Activated gamma-delta T cell treated with Interleukin-2 at 50 U/mL for 16 hours (primary cell): Measurements from ENCODE around the gene TTYH2.

ENCODE experiments used
- DNase-seq: peaks from one replicate; pipeline ENCODE4 v3.0.0-alpha.2; 2020

Gene TTYH2

DNA sequence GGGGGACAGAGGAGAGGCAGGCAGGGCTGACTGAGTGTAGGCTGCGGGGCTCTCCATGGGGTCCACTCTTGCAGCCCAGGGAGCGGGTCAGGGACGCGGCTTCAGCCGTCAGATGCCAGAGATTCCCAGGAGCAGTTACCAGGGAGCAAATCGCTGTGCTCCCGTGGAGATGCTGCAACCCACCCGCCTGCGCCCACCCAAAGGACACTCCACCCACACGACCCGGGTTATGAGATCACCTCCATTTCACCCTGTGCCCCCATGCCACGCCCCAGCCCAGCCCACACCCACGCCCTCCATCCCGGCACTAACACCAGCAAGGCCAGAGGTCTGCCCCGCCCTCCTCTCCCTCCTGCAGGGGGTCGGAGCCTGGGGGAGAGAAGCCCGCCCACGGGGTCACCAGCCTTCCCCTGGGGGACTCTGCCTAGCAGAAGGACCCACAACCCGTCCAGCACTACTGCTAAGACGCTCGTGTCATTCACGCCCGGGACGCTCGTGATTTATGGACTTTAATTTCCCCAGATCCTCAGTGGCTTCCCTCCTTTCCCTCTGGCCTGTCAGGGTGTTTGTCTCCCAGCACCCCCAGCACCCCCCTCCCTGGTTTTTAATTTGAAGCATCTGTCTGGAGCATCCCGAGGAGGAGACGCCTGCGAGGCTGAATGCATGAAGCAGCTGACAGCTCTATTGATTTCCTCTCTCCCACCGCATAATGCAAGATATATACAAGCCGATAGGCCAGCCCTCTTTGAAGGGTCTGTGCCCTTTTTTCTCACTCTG lies 16.6 kb upstream of the TTYH2 start:
- no peak for DNase-seq

- no peak for DNase-seq
Measured at GRCh38 chr17:74197801-74198200, 15.6 kb upstream of the TTYH2 start.

- DNase-seq, result no peak
Measured at GRCh38 chr17:74198694-74199093, 14.7 kb upstream of the TTYH2 start.

DNA sequence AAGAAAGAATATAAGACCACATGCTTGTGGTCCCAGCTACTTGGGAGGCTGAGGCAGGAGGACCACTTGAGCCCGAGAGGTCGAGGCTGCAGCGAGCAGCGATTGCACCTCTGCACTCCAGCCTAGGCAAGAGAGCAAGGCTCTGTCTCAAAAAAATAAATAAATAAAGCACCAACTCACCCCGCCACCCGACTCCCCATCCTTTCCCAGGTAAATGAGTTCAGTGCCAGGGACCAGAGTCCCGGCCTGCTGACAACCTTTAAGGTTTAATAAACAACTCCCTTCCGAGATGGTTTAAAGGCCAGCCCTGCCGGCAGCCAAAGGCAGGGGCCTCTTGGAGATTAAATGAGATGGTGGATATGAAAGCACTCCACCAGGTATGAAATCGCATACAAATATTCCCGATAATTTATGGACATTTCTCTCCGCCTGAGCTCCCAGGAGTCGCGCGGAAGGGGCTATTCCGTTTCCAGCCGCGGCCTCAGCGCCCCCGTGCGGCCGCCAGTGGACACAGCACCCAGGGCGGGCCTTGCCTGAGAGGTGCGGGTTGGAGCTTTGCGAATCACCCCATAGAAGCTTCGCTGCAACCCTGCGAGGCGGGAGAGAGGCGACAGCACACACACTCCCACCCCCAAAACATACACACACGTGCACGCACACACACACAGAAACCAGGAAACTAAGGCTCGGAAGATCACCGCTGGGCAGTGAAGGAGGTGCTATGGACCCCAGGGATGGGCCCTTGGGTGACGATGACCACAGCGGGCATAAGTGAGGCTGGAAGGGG lies 13.9 kb upstream of the TTYH2 start:
- peak; percentile 53 for DNase-seq

GRCh38 chr17:74200112-74200511 lies 13.3 kb upstream of the TTYH2 start:
- no peak for DNase-seq

DNA sequence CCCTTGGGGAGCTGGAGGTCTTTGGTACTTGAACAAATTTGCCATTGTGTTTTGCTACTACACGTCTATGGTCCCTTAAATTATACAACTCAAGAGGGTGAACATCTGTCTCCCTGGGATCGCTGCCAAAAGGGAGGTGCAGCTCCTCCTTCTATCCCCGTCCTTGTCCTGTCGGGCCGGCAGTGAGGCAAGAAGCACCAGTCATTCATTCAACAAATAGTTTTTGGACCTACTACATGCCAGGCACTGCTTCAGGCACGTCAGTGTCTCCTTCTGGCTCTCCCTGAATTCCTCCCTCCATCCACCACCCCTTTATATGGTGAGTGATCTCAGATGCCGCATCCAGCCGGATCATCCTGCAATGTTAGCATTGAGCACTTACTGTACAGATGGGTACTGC lies 12.1 kb upstream of the TTYH2 start:
- no peak for DNase-seq

GRCh38 chr17:74201948-74202347 lies 11.4 kb upstream of the TTYH2 start:
- DNase-seq, result no peak

DNA sequence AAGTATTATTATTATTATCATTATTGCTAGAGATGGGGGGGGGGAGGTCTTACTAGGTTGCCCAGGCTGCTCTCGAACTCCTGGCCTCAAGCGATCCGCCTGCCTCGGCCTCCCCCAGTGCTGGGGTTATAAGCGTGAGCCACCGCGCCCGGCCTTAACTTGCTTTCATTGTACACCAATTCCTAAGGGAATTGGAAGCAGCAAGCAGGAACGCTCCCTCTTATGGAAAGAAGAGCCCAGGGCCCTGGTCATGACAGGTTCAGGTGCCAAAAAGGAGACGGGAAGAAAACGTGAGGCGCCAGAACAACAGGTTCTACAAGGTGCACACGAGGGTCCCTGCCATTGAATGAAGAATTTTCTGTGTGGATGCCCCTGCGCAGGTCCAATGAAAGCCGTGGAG lies 10.4 kb upstream of the TTYH2 start:
- DNase-seq, result no peak

DNA sequence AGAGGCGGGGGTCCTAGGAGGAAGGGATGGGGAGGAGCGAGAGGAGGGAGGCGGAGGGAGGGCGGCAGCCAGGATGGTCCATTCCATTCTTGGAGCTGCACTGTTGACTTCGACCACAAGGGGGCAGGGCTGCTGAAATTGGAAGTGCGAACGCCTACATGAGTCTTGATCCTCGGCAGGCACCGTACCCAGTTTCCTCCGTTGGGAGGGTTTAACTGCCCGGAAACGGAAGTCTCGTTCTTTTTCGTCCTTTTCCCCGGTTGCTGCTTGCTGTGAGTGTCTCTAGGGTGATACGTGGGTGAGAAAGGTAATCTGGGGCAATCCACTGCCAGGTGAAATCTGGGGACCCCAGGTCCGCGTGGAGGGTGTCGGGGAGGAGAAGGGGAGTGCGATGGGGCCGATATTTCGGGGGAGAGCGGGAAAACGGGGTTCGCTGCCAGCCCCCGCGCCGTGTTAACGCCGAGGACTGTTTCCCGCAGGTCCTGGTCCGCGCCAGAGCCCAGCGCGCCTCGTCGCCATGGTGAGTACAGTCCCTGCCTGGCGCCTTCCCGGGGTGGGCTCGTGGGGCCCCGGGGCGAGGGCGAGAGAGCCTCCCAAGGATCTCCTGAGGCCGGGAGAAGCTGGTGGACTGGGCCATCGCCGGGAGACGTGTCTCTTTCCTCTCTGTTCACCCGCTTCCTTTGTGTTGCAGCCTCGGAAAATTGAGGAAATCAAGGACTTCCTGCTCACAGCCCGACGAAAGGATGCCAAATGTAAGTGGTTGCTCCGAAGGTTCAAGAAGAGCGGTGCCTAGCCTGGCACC lies 9.7 kb upstream of the TTYH2 start, which contains the start of gene RPL38:
TSS of gene RPL38 (plus strand) at position 240 of the 802 bp plus-strand sequence. CDS start at position 518, 278 bp downstream.
- peak; percentile 97 for DNase-seq

GRCh38 chr17:74204474-74204873 lies 8.9 kb upstream of the TTYH2 start:
- DNase-seq, result no peak

GRCh38 chr17:74205274-74205673 lies 8.1 kb upstream of the TTYH2 start:
- no peak for DNase-seq

GRCh38 chr17:74206332-74206818 lies 7.0 kb upstream of the TTYH2 start:
- no peak for DNase-seq

- DNase-seq, result peak; percentile 81
Measured at GRCh38 chr17:74210191-74211140, 2.9 kb upstream of the TTYH2 start.

DNA sequence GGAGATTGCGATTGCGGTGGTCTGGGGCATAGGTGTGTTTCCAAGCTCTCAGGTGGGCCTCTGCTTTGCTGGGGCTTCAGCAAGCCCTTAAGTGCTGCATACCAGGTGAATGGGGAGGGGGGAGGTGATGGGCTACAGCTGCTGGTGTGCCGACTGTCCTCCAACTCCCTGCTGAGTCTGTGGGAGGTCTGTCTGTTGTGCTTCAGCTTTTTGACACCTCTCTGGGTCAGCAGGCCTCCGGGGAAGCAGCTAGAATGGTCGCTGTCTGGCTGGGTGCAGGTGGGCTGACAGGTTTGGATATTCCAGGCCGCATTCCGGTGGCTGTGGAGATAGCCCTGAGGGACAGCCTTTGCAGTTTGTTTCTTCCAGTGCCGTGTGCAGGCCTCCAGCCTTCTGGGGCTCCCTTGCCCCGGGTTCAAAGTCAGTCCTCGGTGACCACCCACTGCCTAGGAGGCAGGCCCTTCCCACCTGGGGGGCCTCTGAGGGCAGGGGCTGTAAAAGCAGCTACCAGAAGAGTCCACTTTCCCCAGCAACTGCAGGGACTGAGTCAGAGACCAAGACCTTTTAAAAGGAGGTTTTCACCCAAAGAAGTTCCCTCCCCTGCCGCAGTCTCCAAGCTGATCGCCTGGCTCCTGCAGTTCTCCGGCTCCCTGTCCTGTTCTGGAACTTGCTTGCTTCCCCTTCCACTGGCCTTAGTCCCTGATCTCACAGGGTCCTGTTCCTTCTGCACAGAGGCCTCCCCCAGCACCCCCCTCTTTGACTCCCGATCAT lies 2.0 kb upstream of the TTYH2 start:
- DNase-seq, result no peak

DNA sequence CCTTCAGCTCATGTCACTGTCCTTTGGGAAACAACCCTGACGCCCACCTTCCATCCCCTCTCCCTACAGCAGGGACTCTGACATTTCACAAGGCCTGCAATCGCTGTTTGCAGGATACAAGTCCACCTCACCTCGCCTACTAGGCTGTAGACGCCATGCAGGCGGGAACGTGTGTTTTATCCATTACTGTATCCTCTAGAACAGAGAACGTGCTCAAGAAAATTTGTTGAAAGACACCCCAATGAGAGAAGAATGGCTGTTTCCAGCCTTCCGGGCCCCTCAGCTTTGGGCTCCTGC lies 1.5 kb upstream of the TTYH2 start:
- no peak for DNase-seq

GRCh38 chr17:74212209-74212912 lies 1.0 kb upstream of the TTYH2 start:
- DNase-seq, result no peak

DNA sequence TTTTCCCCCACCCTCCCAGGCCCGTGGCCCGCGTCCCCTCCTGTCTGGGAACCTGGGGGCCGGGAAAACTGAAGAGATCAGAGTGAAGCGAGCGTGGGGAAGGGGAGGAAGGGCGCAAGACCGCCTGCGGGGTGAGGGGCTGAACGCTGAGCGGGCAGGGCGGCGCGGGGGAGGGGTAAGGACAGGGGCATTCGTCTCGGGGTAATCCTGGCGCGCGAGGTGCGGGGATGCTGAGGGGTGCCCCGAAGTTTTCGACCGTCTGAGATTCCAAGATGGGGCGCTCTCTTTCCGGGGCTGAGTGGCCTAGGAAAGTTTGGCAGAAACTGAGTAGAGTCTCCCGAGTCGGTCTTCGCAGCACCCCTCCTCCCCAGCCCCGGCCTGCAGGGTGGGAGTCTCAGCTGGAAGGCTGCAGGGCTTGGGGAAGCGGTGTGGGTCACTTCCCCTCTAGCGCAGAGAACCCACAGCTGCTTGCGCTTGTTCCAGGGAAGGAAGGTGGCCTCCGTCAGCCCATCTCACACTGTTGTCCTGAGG lies 555 bp downstream of the TTYH2 start:
- no peak for DNase-seq

DNA sequence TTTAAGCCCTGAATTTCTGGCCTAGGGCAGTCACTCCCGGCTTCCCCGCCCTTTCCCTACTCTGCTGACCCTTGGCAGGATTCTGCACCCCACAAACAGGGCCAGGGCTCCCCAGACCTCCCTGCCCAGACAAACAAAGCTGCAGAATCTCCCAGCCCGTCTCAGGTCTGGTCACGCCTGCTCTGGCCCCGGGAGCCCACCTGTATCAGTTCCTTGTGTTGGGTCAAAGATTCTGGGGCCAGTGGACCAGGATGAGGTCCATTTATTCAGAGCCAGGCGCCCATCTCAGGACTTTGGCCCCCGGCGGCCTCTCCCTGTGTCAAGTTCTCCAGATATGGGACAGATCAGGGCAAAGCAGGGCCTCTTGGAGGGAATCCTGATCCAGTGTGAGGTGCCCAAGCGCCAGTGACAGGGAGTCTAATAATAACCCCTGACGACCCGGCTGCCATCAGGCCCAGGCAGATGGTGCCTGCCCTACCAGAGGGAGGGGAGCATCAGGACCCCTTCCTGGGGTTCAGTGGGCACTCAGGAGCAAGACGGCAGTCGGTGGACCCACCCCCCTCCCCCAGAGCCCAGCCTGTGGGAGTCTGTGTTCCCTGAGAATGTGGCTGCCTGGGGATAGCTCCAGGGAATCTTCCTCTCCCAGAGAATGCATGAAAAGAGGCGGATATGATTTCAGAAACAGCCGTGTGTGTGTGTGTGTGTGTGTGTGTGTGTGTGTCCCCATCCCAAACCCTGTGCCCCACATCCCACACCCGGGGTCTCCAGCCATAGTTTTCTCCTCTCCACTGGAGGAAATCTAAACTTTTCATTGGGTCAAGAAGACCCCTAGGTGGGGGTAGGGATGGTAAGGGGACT lies 1.3 kb downstream of the TTYH2 start:
- DNase-seq, result no peak

GRCh38 chr17:74215342-74215727 lies 2.0 kb downstream of the TTYH2 start:
- no peak for DNase-seq

DNA sequence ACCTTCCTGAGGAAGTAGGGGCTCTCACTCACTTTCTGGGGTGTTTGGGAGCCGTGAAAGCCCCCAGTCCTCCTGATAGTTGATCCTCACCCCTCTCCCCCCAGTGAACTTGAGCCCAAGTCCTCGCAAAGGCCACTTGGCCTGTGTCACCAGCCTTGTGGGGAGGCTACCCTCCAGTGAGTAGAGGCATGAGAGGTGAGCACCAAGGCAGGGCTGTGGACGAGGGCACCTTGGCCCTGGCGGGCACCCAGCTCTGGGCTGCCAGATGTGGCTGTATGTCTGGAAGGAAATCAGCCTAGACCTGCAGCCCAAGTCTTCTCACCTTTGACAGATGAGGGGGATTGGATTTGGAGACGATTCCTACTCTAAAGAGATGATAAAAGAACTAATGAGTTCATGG lies 3.1 kb downstream of the TTYH2 start:
- DNase-seq, result no peak
